Kidney epithelial cell (primary cell): ENCODE data around the gene BSG. TPM values are rescaled to one million over a fixed set of nuclear protein-coding genes. Genes with fewer than 3 reads are reported as not detected.

Experiments used
- DNase-seq: peaks from one replicate; pipeline ENCODE4 v3.0.0-alpha.2; 2010; ENCODE audit warnings: low read depth
- H3K27me3 ChIP-seq: 2 replicates; pipeline ENCODE4 v1.6.0; 2011; ENCODE audit warnings: low read length; ENCODE audit not compliant: control insufficient read depth, insufficient read depth
- H3K36me3 ChIP-seq: 2 replicates; pipeline ENCODE4 v1.5.1; 2011; ENCODE audit warnings: low read length; ENCODE audit not compliant: control insufficient read depth, insufficient read depth
- H3K4me3 ChIP-seq: 2 replicates; pipeline ENCODE4 v1.5.1; 2011; ENCODE audit warnings: low read depth, mild to moderate bottlenecking, control low read depth, low read length
- CTCF ChIP-seq: IDR thresholded peaks from 2 replicates; pipeline ENCODE4 v1.5.1; 2011; ENCODE audit warnings: mild to moderate bottlenecking, moderate library complexity, low read length, control low read depth, inconsistent platforms; ENCODE audit not compliant: insufficient read depth, poor library complexity, severe bottlenecking
- total RNA-seq: library from RNA; depleted of rRNA; stranded (reverse); fragments of >200 nt; gene quantifications from 2 replicates; pipeline ENCODE4 v1.2.3, GENCODE V29; 2015

BSG gene
- total RNA-seq, 1 donor from 2014 or later: 838 TPM

- H3K27me3 ChIP-seq: no peaks in the 10 kb centered on the region
- H3K4me3 ChIP-seq: no peak overlapping the region
- no peak for TF ChIP-seq CTCF
- no peak for DNase-seq
- H3K36me3 ChIP-seq: peaks cover 1% of the 10 kb centered on the region
Measured at GRCh38 chr19:538641-539428, 33.6 kb upstream of the BSG start.

- peaks cover 1% of the 10 kb centered on the region for H3K36me3 ChIP-seq
- no peak overlapping the region for H3K4me3 ChIP-seq
- no peak for TF ChIP-seq CTCF
- no peak for DNase-seq
- H3K27me3 ChIP-seq: no peaks in the 10 kb centered on the region
Measured at GRCh38 chr19:539429-540030, 32.9 kb upstream of the BSG start.

GRCh38 chr19:540867-541637, 31.3 kb upstream of the BSG start:
- no peak overlapping the region for H3K4me3 ChIP-seq
- TF ChIP-seq CTCF: no peak
- DNase-seq: no peak
- H3K27me3 ChIP-seq: no peaks in the 10 kb centered on the region
- peaks cover 1% of the 10 kb centered on the region for H3K36me3 ChIP-seq

- no peak for TF ChIP-seq CTCF
- H3K4me3 ChIP-seq: no peak overlapping the region
- no peak for DNase-seq
- H3K36me3 ChIP-seq: peaks cover 1% of the 10 kb centered on the region
- no peaks in the 10 kb centered on the region for H3K27me3 ChIP-seq
Measured at GRCh38 chr19:541699-542098, 30.7 kb upstream of the BSG start.

- Histone ChIP-seq H3K4me3 (no peak overlapping the region), H3K36me3 (peaks cover 1% of the 10 kb centered on the region), H3K27me3 (no peaks in the 10 kb centered on the region)
- no peak for DNase-seq
- no peak for TF ChIP-seq CTCF
Measured at GRCh38 chr19:542173-542866, 30.1 kb upstream of the BSG start.
